ENCODE results near the gene ACTRT2.

- TF ChIP-seq CTCF (IDR thresholded peaks at IDR 0.05; ENCODE audit: borderline replicate concordance, extremely low read depth, low read length, poor library complexity, severe bottlenecking) (no peak), EZH2 (IDR thresholded peaks at IDR 0.05; ENCODE audit: borderline replicate concordance, low read depth, low read length, severe bottlenecking) (no peak)
Observed at GRCh38 chr1:3064901-3065300, 43.6 kb downstream of the ACTRT2 start.
